Endothelial cell of umbilical vein (primary cell): ENCODE results near the gene PPM1H. TPM values are rescaled to one million over a fixed set of nuclear protein-coding genes. Genes with fewer than 3 reads are reported as not detected.

ENCODE experiments used
- BruUV-seq: library from RNA; stranded (reverse); fragments of 400-500 nt; replicated peaks from 2 replicates; lab custom pipeline; 2021; lab: Mats Ljungman, UMichigan
- CTCF ChIA-PET: fragments of 300-600, 350-600 bp; sonication (Branson Sonifier 250); formaldehyde crosslinking; loops from one replicate; lab custom pipeline; 2021; ENCODE audit warnings: antibody characterized with exemption, inconsistent platforms; lab: Charles Lee
- POLR2A ChIA-PET: fragments of 300-600, 350-600 bp; sonication (Branson Sonifier 250); formaldehyde crosslinking; loops from one replicate; lab custom pipeline; 2021; ENCODE audit warnings: antibody characterized with exemption, inconsistent platforms; lab: Charles Lee
- DNase-seq: peaks from one replicate; pipeline ENCODE4 v3.0.0-alpha.2; 2011; ENCODE audit warnings: low read depth, low spot score
- FAIRE-seq: peaks from 2 replicates; lab custom pipeline; 2011; peaks lifted over from hg19 to GRCh38; lab: Jason Lieb, UNC
- H2AFZ ChIP-seq: 2 replicates; pipeline ENCODE4 v1.6.0; 2012; ENCODE audit warnings: low read depth, low read length, control low read depth, inconsistent platforms
- H3K27ac ChIP-seq: 2 replicates; pipeline ENCODE4 v1.5.1; 2011; ENCODE audit warnings: low read depth, mild to moderate bottlenecking, control low read depth, low read length, moderate library complexity; ENCODE audit not compliant: insufficient read depth
- H3K27me3 ChIP-seq, 2 experiments: 2 replicates each; pipeline versions ENCODE4 v1.6.0 to v1.6.1; 2011; ENCODE audit warnings: low read length in 2 of 2, mixed read lengths in 1 of 2; ENCODE audit not compliant: control insufficient read depth in 2 of 2, insufficient read depth in 2 of 2
- H3K36me3 ChIP-seq, 2 experiments: 2 replicates in 1 of 2; 3 replicates in 1 of 2; pipeline ENCODE4 v1.5.1; 2011; ENCODE audit warnings: low read length in 2 of 2, mild to moderate bottlenecking in 1 of 2, moderate library complexity in 1 of 2; ENCODE audit not compliant: control insufficient read depth in 2 of 2, insufficient read depth in 2 of 2; ENCODE audit errors: extremely low read depth in 1 of 2
- H3K4me1 ChIP-seq: 3 replicates; pipeline ENCODE4 v1.5.1; 2011; ENCODE audit warnings: mild to moderate bottlenecking, low read length; ENCODE audit not compliant: control insufficient read depth, insufficient read depth; ENCODE audit errors: extremely low read depth
- H3K4me2 ChIP-seq: 2 replicates; pipeline ENCODE4 v1.6.1; 2011; ENCODE audit warnings: low read length, control low read depth, mixed read lengths; ENCODE audit not compliant: insufficient read depth
- H3K4me3 ChIP-seq, 3 experiments: fragments of 200-600 bp in 1 of 3; sonication (generic), shearing (Covaris generic) in 1 of 3; replicated peaks in 1 of 3; 2 replicates each; pipeline ENCODE4 v1.5.1; 2011 to 2016; ENCODE audit warnings: control low read depth in 3 of 3, low read length in 3 of 3, mild to moderate bottlenecking in 2 of 3, inconsistent platforms in 1 of 3, low read depth in 1 of 3, moderate library complexity in 1 of 3; ENCODE audit not compliant: insufficient read depth in 1 of 3
- H3K79me2 ChIP-seq: 2 replicates; pipeline ENCODE4 v1.6.0; 2012; ENCODE audit warnings: low read length, inconsistent platforms; ENCODE audit not compliant: control insufficient read depth, insufficient read depth
- H3K9ac ChIP-seq: replicated peaks from 2 replicates; pipeline ENCODE3; 2011; ENCODE audit warnings: low read length, control low read depth; ENCODE audit not compliant: insufficient read depth; ENCODE audit errors: extremely low read depth
- H3K9me1 ChIP-seq: replicated peaks from 3 replicates; pipeline ENCODE4 v1.6.0; 2011; ENCODE audit warnings: mild to moderate bottlenecking, low read length; ENCODE audit not compliant: control insufficient read depth, insufficient read depth; ENCODE audit errors: extremely low read depth
- H3K9me3 ChIP-seq: replicated peaks from 2 replicates; pipeline ENCODE4 v1.5.1; 2012; ENCODE audit warnings: low read length, inconsistent platforms; ENCODE audit not compliant: control insufficient read depth, insufficient read depth
- H4K20me1 ChIP-seq: replicated peaks from 2 replicates; pipeline ENCODE3; 2011; ENCODE audit warnings: mild to moderate bottlenecking, low read length; ENCODE audit not compliant: control insufficient read depth, insufficient read depth; ENCODE audit errors: extremely low read depth
- EZH2 ChIP-seq: IDR thresholded peaks from 2 replicates; pipeline ENCODE4 v1.6.1; 2012; ENCODE audit warnings: borderline replicate concordance, low read depth, mild to moderate bottlenecking, moderate library complexity, low read length, inconsistent platforms; ENCODE audit not compliant: severe bottlenecking
- JUN ChIP-seq: IDR thresholded peaks from 2 replicates; pipeline ENCODE4 v1.6.1; 2011; ENCODE audit warnings: borderline replicate concordance, low read depth; ENCODE audit not compliant: insufficient read length, insufficient read depth
- MYC ChIP-seq: IDR thresholded peaks from one replicate; pipeline ENCODE4 v1.6.1; 2011; ENCODE audit warnings: mild to moderate bottlenecking, low read depth, low read length
- POLR2A ChIP-seq: IDR thresholded peaks from 2 replicates; pipeline ENCODE4 v1.6.1; 2012; ENCODE audit warnings: low read depth, mild to moderate bottlenecking, control low read depth, low read length
- POLR2AphosphoS5 ChIP-seq: IDR thresholded peaks from 2 replicates; pipeline ENCODE4 v1.6.1; 2012; ENCODE audit warnings: low read depth, mild to moderate bottlenecking, control low read depth, low read length, moderate library complexity; ENCODE audit not compliant: insufficient read depth
- dilution Hi-C: fragments of 300-500 bp; cut with MboI; formaldehyde crosslinking; loops from one replicate; pipeline ENCODE4 v1.15.0; 2019; ENCODE audit warnings: low sequenced_read_pairs; ENCODE audit not compliant: extremely low pct_ligation_motif_present
- intact Hi-C: fragments of 100-400 bp; cut with micrococcal nuclease; formaldehyde crosslinking; loops from one replicate; pipeline ENCODE4 v1.10.0; 2022
- polyA plus RNA-seq, 4 experiments: library from polyadenylated mRNA; depleted of rRNA in 3 of 4; stranded (reverse) in 3 of 4; unstranded in 1 of 4; fragments of >200 nt; gene quantifications; 2 replicates each; pipeline versions ENCODE4 v1.2.1 to v1.2.3, GENCODE V29; 2011 to 2012; ENCODE audit warnings: missing spikeins in 1 of 4
- total RNA-seq: library from RNA; stranded (reverse); gene quantifications from 2 replicates; pipeline ENCODE4 v1.2.3, GENCODE V29; 2021
- TF ChIP-seq, protein P1 (sequence below): IDR thresholded peaks from 2 replicates; pipeline ENCODE4 v1.6.1; 2011; ENCODE audit not compliant: insufficient read depth, insufficient read length
- TF ChIP-seq, protein P2 (sequence below), 2 donors: IDR thresholded peaks; 1 replicate in 1 of 2; 2 replicates in 1 of 2; pipeline ENCODE4 v1.5.1; 2011; ENCODE audit warnings: low read length in 2 of 2, mild to moderate bottlenecking in 2 of 2, moderate library complexity in 2 of 2, control low read depth in 1 of 2, inconsistent platforms in 1 of 2, low read depth in 1 of 2; ENCODE audit not compliant: insufficient read depth in 1 of 2; ENCODE audit errors: extremely low read depth in 1 of 2

Gene PPM1H
- total and polyA plus RNA-seq, 2 donors (not counting 3 experiments of a cell fraction or from before 2014, with no cell fraction given), result 1.0 to 7.2 TPM

DNA sequence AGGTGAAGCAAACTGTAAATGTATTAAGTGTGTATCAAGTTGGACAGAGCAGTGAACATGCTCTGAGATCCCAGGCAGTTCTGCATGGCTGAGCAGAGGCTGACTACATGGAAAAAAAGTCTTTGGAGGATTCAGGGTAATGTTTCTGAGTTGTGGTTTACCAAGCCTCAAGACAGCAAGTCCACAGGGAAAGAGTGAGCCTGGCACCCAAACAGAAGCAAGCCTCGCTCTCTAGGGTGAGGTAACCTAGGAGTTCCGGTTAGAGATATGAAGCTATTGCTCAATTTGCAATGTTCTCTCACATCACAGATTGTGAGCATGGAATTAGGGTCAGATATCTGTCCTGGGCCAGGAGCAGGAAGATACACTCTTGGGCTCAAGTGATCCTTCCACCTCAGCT lies 309.7 kb downstream of the PPM1H start:
- FAIRE-seq (no peak), DNase-seq (no peak)
- no peaks in the 10 kb centered on the region for H3K9me1 ChIP-seq
- no peaks in the 10 kb centered on the region for H3K79me2 ChIP-seq
- H3K27me3 ChIP-seq, result no peaks in the 10 kb centered on the region
- TF ChIP-seq MYC (no peak), EZH2 (no peak), POLR2A (no peak), POLR2AphosphoS5 (no peak), JUN (no peak)
- TF ChIP-seq, protein P1, sequence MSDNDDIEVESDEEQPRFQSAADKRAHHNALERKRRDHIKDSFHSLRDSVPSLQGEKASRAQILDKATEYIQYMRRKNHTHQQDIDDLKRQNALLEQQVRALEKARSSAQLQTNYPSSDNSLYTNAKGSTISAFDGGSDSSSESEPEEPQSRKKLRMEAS, result no peak
- TF ChIP-seq, protein P2, sequence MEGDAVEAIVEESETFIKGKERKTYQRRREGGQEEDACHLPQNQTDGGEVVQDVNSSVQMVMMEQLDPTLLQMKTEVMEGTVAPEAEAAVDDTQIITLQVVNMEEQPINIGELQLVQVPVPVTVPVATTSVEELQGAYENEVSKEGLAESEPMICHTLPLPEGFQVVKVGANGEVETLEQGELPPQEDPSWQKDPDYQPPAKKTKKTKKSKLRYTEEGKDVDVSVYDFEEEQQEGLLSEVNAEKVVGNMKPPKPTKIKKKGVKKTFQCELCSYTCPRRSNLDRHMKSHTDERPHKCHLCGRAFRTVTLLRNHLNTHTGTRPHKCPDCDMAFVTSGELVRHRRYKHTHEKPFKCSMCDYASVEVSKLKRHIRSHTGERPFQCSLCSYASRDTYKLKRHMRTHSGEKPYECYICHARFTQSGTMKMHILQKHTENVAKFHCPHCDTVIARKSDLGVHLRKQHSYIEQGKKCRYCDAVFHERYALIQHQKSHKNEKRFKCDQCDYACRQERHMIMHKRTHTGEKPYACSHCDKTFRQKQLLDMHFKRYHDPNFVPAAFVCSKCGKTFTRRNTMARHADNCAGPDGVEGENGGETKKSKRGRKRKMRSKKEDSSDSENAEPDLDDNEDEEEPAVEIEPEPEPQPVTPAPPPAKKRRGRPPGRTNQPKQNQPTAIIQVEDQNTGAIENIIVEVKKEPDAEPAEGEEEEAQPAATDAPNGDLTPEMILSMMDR (IDR thresholded peaks at IDR 0.05; ENCODE audit: extremely low read depth in 1 of 2, insufficient read depth in 1 of 2, low read depth in 1 of 2, low read length in 2 of 2), result no peak
- no peak overlapping the region for H2AFZ ChIP-seq
- CTCF ChIA-PET, result interaction anchor here (1.3 to 3.6 kb wide), 2 partner anchors 11 to 169 kb away, joined by 4 to 13 read pairs; no protein-coding TSS in a partner anchor
- POLR2A ChIA-PET, result no interaction called here
- no peak overlapping the region for H3K4me3 ChIP-seq
- H3K9ac ChIP-seq, result no peak overlapping the region
- intact Hi-C loops, result no loop called here
- BruUV-seq, result no TSS peak
- no peaks in the 10 kb centered on the region for H3K4me1 ChIP-seq
- no peaks in the 10 kb centered on the region for H4K20me1 ChIP-seq
- H3K4me2 ChIP-seq, result no peak overlapping the region
- dilution Hi-C loops, result no loop called here
- H3K27ac ChIP-seq, result no peak overlapping the region
- no peaks in the 10 kb centered on the region for H3K9me3 ChIP-seq
- H3K36me3 ChIP-seq, result no peaks in the 10 kb centered on the region
